Parathyroid adenoma (tissue), 2 donors: ENCODE data around the gene PVALEF.

ENCODE experiments used
- H2AFZ ChIP-seq: fragments of 300-600 bp; sonication (generic); one replicate; pipeline ENCODE4 v1.7.0; 2017; ENCODE audit warnings: antibody characterized with exemption, mild to moderate bottlenecking
- H3K27ac ChIP-seq: fragments of 300-600 bp; sonication (generic); one replicate; pipeline ENCODE4 v1.7.0; 2017
- H3K27me3 ChIP-seq: fragments of 300-600 bp; sonication (generic); one replicate; pipeline ENCODE4 v1.7.0; 2017; ENCODE audit warnings: low read length; ENCODE audit not compliant: control insufficient read depth, insufficient read depth
- H3K36me3 ChIP-seq: fragments of 300-600 bp; sonication (generic); one replicate; pipeline ENCODE4 v1.7.0; 2017; ENCODE audit warnings: low read length; ENCODE audit not compliant: control insufficient read depth, insufficient read depth
- H3K4me1 ChIP-seq: fragments of 300-600 bp; sonication (generic); one replicate; pipeline ENCODE4 v1.7.0; 2017; ENCODE audit warnings: control low read depth
- H3K4me2 ChIP-seq: fragments of 300-600 bp; sonication (generic); one replicate; pipeline ENCODE4 v1.7.0; 2017; ENCODE audit warnings: low read length
- H3K4me3 ChIP-seq: fragments of 300-600 bp; sonication (generic); one replicate; pipeline ENCODE4 v1.7.0; 2017; ENCODE audit warnings: low read depth, low read length
- H3K79me2 ChIP-seq: fragments of 300-600 bp; sonication (generic); one replicate; pipeline ENCODE4 v1.7.0; 2017; ENCODE audit warnings: control low read depth
- H3K9ac ChIP-seq: fragments of 300-600 bp; sonication (generic); one replicate; pipeline ENCODE4 v1.7.0; 2017; ENCODE audit warnings: mild to moderate bottlenecking
- H3K9me3 ChIP-seq: fragments of 300-600 bp; sonication (generic); one replicate; pipeline ENCODE4 v1.7.0; 2017; ENCODE audit warnings: low read length; ENCODE audit not compliant: control insufficient read depth
- TF ChIP-seq, protein P1 (sequence below): fragments of 300-600 bp; sonication (generic); IDR thresholded peaks from one replicate; pipeline ENCODE4 v1.7.0; 2017; ENCODE audit warnings: antibody characterized with exemption, mild to moderate bottlenecking
- donor health status: primary hyperparathyroidism.

Gene PVALEF

DNA sequence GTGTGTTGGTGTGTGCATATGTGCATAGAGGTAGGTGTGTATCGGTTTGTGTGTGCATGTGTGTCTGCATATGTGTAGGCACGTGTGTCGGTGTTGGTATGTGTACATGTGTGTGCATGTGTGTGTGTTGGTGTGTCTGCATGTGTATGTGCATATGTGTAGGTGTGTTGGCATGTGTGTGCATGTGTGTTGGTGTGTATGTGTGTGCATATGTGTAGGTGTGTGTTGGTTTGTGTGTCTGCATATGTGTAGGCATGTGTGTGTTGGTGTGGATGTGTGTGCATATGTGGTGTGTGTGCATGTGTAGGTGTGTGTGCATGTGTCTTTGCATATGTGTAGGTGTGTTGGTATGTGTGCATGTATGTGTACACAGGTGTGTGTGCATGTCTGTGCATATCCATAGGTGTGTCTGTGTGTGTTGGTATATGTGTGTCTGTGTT is 4.6 kb downstream of the PVALEF start:
- TF ChIP-seq, protein P1, sequence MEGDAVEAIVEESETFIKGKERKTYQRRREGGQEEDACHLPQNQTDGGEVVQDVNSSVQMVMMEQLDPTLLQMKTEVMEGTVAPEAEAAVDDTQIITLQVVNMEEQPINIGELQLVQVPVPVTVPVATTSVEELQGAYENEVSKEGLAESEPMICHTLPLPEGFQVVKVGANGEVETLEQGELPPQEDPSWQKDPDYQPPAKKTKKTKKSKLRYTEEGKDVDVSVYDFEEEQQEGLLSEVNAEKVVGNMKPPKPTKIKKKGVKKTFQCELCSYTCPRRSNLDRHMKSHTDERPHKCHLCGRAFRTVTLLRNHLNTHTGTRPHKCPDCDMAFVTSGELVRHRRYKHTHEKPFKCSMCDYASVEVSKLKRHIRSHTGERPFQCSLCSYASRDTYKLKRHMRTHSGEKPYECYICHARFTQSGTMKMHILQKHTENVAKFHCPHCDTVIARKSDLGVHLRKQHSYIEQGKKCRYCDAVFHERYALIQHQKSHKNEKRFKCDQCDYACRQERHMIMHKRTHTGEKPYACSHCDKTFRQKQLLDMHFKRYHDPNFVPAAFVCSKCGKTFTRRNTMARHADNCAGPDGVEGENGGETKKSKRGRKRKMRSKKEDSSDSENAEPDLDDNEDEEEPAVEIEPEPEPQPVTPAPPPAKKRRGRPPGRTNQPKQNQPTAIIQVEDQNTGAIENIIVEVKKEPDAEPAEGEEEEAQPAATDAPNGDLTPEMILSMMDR = no peak
- no peak overlapping the region for H3K9ac ChIP-seq
- no peak overlapping the region for H3K4me2 ChIP-seq
- peaks cover 20% of the 10 kb centered on the region for H3K79me2 ChIP-seq
- no peak overlapping the region for H3K27ac ChIP-seq
- no peaks in the 10 kb centered on the region for H3K36me3 ChIP-seq
- H3K9me3 ChIP-seq = no peaks in the 10 kb centered on the region
- H3K27me3 ChIP-seq = no peaks in the 10 kb centered on the region
- no peak overlapping the region for H2AFZ ChIP-seq
- H3K4me1 ChIP-seq = peaks cover 9% of the 10 kb centered on the region
- no peak overlapping the region for H3K4me3 ChIP-seq

DNA sequence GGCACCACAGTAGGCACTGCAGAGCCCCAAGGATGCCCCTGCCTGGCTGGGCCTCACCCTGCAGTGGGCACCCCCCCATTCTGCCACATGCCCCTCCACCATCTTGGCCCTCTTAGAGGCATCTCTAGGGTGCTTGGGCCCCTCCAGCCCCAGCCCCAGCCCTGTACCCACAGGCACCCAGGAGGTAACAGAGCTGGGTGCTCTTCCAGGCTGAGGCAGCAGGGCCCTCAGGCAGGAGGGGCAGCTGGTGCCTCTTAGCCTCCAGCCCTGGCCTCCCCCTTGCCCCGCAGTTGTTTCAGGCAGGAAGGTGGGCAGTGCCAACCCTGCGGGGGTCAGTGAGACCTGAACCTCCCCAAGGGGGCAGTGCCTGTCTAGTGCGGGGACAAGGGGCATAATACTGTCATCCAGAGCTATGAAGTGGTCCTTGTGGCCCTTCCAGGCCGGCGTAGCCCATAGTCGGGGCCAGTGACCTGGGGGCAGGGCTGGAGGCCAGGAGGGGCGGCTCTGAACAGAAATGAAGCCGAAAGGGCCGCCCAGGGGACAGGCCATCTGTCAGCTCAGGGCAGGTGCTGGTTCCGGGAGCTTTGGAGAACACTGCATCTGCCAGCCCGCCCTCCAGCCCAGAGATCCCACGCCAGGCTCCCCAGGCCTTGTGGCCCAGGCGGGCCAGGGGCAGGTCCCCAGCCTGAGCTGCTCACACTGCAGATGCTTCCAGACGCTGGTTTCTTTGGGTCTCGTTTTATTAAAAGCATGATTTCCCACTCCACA is 5.6 kb downstream of the PVALEF start:
- H3K9ac ChIP-seq = no peak overlapping the region
- H3K9me3 ChIP-seq = no peaks in the 10 kb centered on the region

GRCh38 chr17:81171941-81172340 is 6.6 kb downstream of the PVALEF start:
- H3K4me2 ChIP-seq = no peak overlapping the region
- H3K79me2 ChIP-seq = peaks cover 12% of the 10 kb centered on the region
- H2AFZ ChIP-seq = no peak overlapping the region
- no peak overlapping the region for H3K9ac ChIP-seq
- H3K27me3 ChIP-seq = no peaks in the 10 kb centered on the region
- H3K4me1 ChIP-seq = peaks cover 1% of the 10 kb centered on the region
- no peaks in the 10 kb centered on the region for H3K9me3 ChIP-seq
- no peaks in the 10 kb centered on the region for H3K36me3 ChIP-seq
- TF ChIP-seq, protein P1 = no peak
- no peak overlapping the region for H3K27ac ChIP-seq
- H3K4me3 ChIP-seq = no peak overlapping the region

More for the DNA sequence above, 5.6 kb downstream of the PVALEF start:
- Histone ChIP-seq H3K27me3 (no peaks in the 10 kb centered on the region), H3K4me3 (no peak overlapping the region), H3K27ac (no peak overlapping the region), H3K79me2 (peaks cover 17% of the 10 kb centered on the region), H3K4me2 (no peak overlapping the region), H3K36me3 (no peaks in the 10 kb centered on the region), H3K4me1 (peaks cover 6% of the 10 kb centered on the region), H2AFZ (no peak overlapping the region)
- TF ChIP-seq, protein P1 = no peak

GRCh38 chr17:81173052-81173761 is 7.9 kb downstream of the PVALEF start:
- Histone ChIP-seq H3K4me2 (no peak overlapping the region), H3K4me1 (no peaks in the 10 kb centered on the region), H2AFZ (no peak overlapping the region), H3K36me3 (no peaks in the 10 kb centered on the region), H3K9ac (no peak overlapping the region), H3K27me3 (no peaks in the 10 kb centered on the region), H3K4me3 (no peak overlapping the region), H3K27ac (no peak overlapping the region), H3K9me3 (no peaks in the 10 kb centered on the region), H3K79me2 (peaks cover 9% of the 10 kb centered on the region)
- TF ChIP-seq, protein P1 = no peak
